Measurements from ENCODE around the gene DYNC1LI1.

Gene DYNC1LI1

DNA sequence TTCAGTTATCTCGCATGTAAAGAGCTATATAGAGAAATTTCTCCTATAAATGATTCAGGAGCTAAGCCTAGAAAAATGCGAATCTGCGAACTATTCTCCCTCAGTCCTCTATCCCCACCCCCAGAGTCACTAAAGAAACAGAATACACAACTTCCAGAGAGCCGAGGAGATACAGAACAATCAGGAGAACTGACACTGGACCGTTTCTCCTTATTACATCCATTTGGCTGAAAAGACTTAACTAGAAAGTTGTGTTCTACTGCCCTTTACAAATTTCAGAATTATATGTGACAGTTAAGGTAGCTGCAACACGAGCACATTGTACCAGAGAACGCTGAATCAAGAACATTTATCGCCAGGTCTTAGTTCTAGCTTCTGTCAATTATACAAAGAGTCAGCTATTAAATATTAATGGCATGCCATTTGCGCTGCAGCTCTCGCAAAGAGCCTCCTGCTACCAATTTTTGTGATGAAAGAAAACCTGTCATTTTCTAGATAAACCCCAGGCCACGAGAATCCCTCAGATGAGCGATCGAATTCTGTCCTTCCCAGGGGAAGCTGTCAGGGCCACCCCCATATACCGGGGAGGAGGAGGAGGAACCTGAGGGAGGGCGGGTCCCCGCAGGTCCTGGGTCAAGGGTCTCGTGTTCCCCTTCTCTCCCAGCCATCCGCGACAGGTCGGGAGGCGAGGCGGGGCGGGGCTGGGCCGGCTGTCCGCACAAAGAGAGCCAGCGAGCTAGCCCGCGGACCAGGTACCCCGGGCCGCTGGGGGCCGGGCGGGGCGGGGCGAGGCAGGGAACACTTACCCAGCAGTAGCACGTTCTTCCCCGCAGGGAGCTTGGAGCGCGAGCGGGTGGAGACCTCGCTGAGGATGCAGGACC lies 878 bp downstream of the DYNC1LI1 start:
- DNase-seq (ENCODE audit: extremely low read depth, low read depth): no peak

GRCh38 chr3:32568953-32569352 lies 1.7 kb downstream of the DYNC1LI1 start:
- TF ChIP-seq, protein P1, sequence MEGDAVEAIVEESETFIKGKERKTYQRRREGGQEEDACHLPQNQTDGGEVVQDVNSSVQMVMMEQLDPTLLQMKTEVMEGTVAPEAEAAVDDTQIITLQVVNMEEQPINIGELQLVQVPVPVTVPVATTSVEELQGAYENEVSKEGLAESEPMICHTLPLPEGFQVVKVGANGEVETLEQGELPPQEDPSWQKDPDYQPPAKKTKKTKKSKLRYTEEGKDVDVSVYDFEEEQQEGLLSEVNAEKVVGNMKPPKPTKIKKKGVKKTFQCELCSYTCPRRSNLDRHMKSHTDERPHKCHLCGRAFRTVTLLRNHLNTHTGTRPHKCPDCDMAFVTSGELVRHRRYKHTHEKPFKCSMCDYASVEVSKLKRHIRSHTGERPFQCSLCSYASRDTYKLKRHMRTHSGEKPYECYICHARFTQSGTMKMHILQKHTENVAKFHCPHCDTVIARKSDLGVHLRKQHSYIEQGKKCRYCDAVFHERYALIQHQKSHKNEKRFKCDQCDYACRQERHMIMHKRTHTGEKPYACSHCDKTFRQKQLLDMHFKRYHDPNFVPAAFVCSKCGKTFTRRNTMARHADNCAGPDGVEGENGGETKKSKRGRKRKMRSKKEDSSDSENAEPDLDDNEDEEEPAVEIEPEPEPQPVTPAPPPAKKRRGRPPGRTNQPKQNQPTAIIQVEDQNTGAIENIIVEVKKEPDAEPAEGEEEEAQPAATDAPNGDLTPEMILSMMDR (IDR thresholded peaks at IDR 0.05; ENCODE audit: low read depth, low read length): no peak
- DNase-seq (ENCODE audit: extremely low read depth, low read depth): no peak

More for the DNA sequence above, 878 bp downstream of the DYNC1LI1 start:
- TF ChIP-seq, protein P1 (IDR thresholded peaks at IDR 0.05; ENCODE audit: low read depth, low read length): no peak

DNA sequence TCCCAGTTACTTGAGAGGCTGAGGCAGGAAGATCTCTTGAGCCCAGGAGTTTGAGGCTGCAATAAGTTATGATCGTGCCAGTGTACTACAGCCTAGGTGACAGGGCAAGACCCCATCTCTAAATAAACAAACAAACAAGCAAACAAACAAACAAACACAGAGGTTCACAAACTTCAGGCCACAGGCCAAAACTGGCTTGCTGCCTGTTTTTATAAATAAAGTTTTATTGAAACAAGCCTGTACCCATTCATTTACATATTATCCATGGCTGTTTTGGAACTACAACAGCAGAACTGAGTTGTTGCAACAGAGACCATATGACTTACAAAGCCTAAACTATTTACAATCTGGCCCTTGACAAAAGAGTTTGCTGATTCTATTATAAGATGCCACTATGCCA lies 6.5 kb downstream of the DYNC1LI1 start:
- DNase-seq (ENCODE audit: extremely low read depth, low read depth): no peak
- TF ChIP-seq, protein P1 (IDR thresholded peaks at IDR 0.05; ENCODE audit: low read depth, low read length): no peak

- no peak for DNase-seq (ENCODE audit: extremely low read depth, low read depth)
- TF ChIP-seq, protein P1 (IDR thresholded peaks at IDR 0.05; ENCODE audit: low read depth, low read length): no peak
Observed at GRCh38 chr3:32562640-32563039, 8.0 kb downstream of the DYNC1LI1 start.

DNA sequence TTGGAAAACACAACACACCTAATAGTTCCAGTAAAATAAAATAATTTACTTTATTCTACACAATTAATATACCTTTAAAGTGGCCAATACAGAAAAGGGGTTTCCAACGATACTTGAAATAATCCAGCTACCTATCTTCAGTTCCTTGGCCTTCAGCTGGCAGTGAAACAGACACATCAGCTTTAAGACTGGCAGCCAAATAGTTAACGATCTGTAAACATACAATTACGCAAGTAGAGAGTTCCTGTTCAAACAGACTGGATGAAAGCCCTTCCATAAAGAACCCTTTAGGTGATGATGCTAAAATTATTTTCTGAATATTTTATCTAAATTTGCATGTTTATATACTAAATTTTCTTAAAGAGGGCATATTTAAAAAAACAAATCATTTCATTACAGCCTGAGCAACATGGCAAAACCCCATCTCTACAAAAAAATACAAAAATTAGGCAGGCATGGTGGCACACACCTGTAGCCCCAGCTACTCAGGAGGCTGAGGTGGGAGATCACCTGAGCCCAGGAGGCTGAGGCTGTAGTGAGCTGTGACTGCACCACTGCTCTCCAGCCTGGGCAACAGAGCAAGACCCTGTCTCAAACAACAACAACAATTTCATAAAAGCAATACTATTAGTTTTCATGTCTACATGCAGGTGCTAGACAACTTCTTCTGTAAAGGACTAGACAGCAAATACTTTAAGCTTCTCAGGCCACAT lies 12.9 kb downstream of the DYNC1LI1 start:
- no peak for DNase-seq (ENCODE audit: extremely low read depth, low read depth)
- TF ChIP-seq, protein P1 (IDR thresholded peaks at IDR 0.05; ENCODE audit: low read depth, low read length): no peak

GRCh38 chr3:32556332-32556731 lies 14.3 kb downstream of the DYNC1LI1 start:
- TF ChIP-seq, protein P1 (IDR thresholded peaks at IDR 0.05; ENCODE audit: low read depth, low read length): no peak
- DNase-seq (ENCODE audit: extremely low read depth, low read depth): no peak

DNA sequence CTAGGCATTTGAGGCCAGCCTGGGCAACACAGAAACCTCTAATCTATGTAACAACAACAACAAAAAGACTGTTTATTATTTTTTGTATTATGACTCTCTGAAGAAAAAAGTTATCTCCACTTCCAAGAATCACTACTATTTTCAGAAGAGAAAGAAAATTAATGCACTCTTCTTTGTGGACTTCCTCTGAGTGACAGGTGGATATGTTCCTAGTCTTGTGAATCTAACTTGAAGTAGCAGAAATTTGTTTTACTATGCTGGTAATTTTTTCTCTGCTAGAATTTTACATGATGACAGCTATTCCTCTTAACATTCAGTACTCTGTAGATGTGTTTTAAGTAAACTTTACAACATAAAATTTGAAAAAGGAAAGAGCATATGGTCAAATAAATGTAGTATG lies 16.7 kb downstream of the DYNC1LI1 start:
- DNase-seq (ENCODE audit: extremely low read depth, low read depth): no peak
- TF ChIP-seq, protein P1 (IDR thresholded peaks at IDR 0.05; ENCODE audit: low read depth, low read length): no peak
